Activated CD4-positive, alpha-beta T cell treated with anti-CD3 and anti-CD28 coated beads, Interleukin-2, Interleukin-4, amounts not matched to agents 100 ng/mL and 50 ng/mL, durations not matched to agents 16 hours and 8 hours (primary cell): Measurements from ENCODE around the gene ZNF700.
"Not testable (repeated sequence)": the region's sequence is repeated elsewhere in the genome, so short reads cannot be mapped to it uniquely, and the experiment has no call there.

Experiments
- DNase-seq: peaks from one replicate; pipeline ENCODE4 v3.0.0-alpha.2; 2020; ENCODE audit warnings: low spot score

Gene ZNF700

DNA sequence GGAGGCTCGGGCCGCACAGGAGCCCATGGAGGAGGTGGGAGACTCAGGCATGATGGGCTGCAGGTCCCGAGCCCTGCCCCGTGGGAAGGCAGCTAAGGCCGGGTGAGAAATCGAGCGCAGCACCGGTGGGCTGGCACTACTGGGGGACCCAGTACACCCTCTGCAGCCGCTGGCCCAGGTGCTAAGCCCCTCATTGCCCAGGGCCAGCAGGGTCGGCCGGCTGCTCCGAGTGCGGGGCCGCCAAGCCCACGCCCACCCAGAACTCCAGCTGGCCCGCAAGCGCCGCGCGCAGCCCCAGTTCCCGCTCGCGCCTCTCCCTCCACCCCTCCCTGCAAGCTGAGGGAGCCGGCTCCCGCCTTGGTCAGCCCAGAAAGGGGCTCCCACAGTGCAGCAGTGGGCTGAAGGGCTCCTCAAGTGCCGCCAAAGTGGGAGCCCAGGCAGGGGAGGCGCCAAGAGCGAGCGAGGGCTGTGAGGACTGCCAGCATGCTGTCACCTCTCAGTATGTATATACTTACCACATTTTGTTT is 16.5 kb downstream of the ZNF700 start:
- not testable (repeated sequence) for DNase-seq

DNA sequence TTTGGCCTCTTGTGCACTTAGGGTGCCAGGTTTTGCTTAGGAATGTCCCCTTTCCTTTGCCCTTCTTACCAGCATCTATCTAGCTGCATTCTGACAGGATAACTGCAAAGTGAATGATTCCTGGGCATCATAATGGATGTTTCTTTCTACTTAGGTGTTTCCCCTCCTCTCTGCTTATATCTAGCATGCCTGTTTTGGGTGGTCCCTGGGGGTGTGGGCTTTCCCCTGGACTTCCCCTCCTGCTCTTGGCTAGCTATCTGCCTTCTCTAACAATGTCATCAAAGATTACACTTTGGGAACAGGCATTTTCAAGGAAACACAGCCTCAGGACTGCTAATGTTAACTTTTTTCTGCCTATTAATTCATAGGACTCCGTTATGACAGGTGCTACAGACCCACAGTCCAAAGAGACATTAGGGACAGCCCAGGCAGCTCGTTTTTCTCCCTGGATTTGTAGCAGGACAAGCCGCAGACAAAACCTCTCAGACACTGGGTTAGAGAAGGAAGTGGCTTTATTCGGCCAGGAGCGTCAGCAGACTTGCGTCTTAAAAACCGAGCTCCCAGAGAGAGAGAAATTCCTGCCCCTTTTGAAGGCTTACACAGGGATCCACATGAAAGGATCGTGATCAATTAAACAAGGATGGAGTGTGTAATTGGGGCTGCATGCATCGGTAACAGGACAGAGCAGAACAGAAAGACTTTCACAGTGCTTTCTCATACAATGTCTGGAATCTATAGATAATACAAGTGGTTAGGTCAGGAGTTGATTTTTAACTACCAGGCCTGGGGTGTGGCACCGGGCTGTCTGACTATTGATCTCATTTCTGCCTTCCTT is 17.3 kb downstream of the ZNF700 start:
- DNase-seq = no peak

DNA sequence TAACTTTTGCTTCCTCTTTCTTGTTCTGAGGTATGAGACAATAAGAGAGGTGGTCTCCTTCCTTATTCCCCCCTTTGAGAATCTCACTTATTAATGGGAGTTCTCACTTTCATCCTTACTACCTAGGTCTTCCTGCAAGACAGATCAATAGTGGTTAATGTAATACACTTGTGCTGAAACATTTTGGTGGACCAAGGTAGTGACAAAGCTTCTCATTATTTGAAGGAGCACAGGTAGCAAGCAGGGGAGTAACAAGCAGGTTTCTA is 17.9 kb downstream of the ZNF700 start:
- no peak for DNase-seq

DNA sequence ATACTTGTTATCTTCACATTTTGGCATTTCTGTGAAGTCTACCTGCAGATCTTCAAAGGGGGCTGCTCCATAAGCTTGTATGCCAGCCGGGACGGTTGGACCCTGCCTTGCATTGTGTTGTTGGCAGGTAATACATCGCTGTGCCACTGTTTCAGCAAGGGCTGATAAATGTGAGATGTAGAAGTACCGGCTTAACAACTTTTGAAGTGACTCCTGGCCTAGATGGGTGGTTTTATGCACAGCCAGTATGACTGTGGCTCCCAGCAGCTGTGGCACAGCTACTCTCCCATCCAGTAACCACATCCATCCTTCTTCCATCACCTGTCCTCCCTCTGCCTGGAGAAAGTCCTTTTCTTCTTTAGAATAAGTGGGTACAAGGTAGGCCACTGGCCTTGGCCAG is 19.7 kb downstream of the ZNF700 start:
- DNase-seq = no peak

DNA sequence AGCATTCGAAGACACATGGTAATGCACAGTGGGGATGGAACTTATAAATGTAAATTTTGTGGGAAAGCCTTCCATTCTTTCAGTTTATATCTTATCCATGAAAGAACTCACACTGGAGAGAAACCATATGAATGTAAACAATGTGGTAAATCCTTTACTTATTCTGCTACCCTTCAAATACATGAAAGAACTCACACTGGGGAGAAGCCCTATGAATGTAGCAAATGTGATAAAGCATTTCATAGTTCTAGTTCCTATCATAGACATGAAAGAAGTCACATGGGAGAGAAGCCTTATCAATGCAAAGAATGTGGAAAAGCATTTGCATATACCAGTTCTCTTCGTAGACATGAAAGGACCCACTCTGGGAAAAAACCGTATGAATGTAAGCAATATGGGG is 23.7 kb downstream of the ZNF700 start:
- no peak for DNase-seq

DNA sequence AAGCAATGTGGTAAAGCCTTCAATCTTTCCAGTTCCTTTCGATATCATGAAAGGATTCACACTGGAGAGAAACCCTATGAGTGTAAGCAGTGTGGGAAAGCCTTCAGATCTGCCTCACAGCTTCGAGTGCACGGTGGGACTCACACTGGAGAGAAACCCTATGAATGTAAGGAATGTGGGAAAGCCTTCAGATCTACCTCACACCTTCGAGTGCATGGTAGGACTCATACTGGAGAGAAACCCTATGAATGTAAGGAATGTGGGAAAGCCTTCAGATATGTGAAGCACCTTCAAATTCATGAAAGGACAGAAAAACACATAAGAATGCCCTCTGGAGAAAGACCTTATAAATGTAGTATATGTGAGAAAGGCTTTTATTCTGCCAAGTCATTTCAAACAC is 24.3 kb downstream of the ZNF700 start:
- no peak for DNase-seq

DNA sequence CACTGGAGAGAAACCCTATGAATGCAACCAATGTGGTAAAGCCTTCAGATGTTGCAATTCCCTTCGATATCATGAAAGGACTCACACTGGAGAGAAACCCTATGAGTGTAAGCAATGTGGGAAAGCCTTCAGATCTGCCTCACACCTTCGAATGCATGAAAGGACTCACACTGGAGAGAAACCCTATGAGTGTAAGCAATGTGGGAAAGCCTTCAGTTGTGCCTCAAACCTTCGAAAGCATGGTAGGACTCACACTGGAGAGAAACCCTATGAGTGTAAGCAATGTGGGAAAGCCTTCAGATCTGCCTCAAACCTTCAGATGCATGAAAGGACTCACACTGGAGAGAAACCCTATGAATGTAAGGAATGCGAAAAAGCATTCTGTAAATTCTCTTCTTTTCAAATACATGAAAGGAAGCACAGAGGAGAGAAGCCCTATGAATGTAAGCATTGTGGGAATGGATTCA is 24.7 kb downstream of the ZNF700 start:
- not testable (repeated sequence) for DNase-seq

DNA sequence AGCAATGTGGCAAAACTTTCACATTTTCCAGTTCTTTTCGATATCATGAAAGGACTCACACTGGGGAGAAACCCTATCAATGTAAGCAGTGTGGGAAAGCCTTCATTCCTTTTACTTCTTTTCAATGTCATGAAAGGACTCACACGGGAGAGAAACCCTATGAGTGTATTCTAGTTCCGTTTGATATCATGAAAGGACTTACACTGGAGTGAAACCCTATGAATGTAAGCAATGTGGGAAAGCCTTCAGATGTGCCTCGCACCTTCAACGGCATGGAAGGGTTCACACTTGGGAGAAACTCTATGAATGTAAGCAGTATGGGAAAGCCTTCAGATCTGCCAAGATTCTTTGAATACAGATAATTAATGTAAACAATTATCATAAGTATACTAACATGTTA is 25.4 kb downstream of the ZNF700 start:
- DNase-seq = no peak

DNA sequence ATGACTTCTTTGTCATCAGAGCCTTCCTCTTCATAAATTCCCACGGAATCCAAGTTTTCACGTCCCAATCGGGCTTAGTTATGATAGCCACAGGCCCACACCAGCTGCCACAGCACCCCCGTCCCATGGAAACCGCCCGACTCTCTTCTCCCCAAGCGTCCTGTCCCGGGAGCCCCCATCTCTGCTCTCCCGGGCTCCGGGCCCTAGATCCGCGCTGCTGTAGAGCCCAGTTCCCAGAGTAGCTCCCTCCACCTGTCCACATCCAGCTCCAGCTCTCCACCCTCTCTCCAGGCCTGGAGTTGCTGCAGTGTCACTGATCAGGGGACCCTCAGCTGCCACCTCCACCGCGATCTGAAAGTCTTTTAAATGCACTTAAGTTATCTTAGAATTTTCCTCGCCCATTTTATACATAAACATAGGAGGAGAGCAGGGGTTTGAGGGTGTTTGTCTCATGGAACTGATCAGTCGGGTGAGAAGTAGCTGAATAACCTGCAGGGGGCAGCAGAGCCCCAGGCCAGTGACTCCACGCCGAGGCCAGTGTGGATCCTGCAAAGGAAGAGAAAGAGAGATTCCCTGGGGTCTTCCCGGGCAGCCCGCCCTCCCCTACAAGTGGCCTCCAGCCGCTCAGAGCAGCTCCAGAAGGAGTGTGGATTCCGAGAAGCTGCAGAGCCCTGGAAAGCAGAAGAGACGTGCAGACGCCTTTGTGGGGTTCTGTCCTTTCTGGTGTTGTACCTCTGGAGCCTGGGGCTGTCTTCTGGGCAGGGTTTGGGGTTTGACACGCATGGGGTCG is 38.9 kb downstream of the ZNF700 start:
- peak; percentile 57 for DNase-seq

DNA sequence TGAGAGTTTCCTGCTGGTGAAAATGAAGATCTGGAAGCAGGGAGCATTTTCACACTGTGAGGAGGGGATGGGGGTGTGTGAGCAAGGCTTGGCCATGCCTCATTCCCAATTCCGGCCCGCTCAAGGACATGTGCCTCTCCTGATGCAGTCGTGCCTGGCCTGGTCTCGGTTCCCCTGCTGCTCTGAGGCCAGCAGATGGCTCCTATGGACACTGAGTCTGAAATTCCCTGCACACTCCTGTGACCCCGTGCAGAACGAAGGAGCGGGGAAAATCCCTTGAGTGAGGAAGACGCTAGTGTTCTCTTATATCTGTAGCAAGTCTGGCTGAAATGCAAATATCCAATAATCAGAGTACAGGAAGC is 39.6 kb downstream of the ZNF700 start:
- no peak for DNase-seq

DNA sequence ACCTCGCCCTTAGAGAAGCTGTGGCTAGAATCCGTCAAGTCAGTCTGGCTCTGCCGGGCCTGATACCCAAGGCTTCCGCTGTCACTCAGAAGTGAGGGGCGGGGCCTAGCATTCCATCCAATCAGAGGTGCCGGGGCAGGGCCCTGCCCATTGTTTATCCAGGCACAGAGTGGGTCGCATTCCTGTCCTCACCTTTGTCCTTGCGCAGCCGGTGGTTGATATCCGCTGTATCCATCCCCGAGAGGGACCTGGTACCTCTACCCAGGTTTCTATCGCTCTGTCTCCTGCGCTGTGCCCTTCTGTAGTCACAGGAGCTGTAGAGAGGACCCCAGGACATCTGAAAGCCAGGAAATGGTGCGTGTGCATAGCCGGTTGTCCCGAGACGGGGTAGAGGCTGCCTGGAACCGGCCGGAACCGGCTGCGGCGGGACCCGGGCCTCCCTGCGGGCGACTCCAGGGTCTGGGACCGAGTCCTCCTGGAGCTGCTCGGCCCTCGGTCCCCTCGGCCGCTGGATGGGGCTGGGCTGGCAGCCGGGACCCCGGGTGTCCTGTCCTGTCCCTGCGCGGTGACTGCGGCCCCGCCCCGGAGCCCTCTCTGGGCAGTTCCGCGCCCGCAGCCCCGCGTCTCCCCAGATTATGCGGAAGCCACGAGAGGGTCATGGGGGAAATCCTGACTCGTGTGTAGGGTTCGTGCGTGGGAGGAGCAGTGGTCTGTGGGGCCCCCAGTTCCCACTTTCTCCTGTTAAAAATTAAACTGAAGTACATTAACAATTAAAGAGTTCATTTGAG is 40.1 kb downstream of the ZNF700 start, which contains the start of gene ZNF763:
TSS of gene ZNF763 (plus strand) at position 183 of the 788 bp plus-strand sequence. CDS start at position 352, 169 bp downstream.
- DNase-seq = peak; percentile 72

DNA sequence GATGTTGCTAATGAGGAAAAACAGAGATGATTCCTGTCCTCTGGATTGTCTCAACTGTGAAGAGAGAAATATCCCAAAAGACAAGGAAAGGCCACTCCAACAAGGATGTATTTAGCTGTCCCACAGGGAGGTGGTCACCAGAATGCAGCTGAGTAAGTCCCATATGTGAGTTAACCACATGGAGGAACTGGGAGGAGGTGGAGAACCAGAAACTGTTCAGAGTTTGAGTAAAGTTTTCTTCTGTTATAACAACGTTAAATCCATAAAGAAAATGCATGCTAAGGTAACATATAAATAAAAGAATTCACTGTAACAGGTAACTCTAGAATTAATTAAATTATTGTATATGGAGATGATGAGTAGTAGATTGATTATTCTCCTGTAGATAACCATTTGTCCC is 45.3 kb downstream of the ZNF700 start:
- DNase-seq = no peak

DNA sequence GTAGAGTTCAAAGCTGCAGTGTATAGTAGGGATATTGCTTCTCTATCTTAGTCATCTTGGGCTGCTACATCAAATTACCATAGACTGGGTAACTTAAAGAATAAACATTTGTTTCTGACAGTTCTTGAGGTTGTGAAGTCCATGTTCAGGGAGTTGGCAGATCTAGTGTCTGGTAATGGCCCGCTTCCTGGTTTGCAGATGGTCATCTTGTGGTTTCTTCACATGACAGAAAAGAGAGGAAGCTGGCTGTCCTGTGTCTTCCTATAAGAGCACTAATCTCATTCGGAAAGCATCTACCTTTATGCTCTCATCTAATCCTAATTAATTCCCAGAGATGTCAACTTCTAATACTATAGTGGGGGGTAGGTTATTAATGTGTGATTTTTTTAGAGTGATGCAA is 46.1 kb downstream of the ZNF700 start:
- no peak for DNase-seq

DNA sequence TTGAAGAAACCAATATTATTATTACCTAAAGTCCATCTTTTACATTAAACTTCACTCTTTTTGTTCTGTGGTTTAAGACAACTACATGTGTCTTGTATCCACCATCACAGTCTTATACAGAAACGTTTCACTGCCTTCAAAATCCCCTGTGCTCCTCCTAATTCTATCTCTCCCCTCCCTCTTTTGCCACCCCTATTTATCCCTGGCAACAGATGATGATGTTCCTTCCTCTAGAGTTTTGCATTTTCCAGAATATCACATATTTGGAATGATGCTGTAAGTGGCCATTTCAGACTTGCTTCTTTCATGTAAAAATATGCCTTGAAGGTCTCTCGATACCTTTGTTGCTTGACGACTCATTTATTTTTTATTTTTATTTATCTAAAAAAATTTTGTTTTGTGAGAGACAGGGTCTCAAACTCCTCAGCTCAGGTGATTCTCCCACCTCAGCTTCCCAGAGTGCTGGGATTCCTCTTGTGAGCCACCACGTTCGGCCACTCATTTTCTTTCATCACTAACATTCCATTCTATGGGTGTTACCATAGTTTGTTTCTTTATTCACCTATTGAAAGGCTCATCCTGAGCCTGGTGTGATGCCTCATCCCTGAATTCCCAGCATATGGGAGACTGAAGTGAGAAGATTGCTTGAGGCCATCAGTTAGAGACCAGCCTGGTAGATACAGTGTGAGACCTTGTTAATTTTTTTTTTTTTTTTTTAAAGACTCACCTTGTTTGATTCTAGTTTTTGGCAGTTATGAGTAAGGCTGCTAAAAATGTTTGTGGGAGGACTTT is 48.3 kb downstream of the ZNF700 start:
- no peak for DNase-seq

DNA sequence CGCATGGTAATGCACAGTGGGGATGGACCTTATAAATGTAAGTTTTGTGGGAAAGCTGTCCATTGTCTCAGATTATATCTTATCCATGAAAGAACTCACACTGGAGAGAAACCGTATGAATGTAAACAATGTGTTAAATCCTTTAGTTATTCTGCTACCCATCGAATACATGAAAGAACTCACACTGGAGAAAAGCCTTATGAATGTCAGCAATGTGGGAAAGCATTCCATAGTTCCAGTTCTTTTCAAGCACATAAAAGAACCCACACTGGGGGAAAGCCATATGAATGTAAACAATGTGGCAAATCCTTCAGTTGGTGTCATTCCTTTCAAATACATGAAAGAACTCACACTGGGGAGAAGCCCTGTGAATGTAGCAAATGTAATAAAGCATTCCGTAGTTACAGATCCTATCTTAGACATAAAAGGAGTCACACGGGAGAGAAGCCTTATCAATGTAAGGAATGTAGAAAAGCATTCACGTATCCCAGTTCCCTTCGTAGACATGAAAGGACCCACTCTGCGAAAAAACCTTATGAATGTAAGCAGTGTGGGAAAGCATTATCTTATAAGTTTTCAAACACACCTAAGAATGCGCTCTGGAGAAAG is 53.7 kb downstream of the ZNF700 start:
- no peak for DNase-seq

DNA sequence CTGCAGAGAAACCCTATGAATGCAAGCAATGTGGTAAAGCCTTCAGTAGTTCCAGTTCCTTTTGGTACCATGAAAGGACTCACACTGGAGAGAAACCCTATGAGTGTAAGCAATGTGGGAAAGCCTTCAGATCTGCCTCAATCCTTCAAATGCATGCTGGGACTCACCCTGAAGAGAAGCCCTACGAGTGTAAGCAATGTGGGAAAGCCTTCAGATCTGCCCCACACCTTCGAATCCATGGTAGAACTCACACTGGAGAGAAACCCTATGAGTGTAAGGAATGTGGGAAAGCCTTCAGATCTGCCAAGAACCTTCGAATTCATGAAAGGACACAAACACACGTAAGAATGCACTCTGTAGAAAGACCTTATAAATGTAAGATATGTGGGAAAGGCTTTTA is 54.6 kb downstream of the ZNF700 start:
- DNase-seq = no peak

DNA sequence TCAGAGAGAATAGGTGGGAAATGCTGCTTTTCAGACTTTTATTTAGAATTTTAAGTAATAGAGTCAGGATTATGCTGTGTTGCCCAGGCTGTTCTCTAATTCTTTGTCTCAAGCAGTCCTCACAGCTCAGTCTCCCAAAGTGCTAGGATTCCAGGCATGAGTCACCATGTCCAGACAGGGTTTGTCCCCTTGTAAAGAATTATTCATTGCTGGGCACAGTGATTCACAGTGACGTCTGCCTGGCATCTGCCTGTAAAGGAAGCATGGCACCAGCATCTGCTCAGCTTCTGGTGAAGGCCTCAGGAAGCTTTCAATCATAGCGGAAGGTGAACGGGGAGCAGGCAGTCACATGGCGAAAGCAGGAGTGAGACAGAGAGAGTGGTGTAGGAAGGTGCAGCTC is 57.6 kb downstream of the ZNF700 start:
- no peak for DNase-seq

DNA sequence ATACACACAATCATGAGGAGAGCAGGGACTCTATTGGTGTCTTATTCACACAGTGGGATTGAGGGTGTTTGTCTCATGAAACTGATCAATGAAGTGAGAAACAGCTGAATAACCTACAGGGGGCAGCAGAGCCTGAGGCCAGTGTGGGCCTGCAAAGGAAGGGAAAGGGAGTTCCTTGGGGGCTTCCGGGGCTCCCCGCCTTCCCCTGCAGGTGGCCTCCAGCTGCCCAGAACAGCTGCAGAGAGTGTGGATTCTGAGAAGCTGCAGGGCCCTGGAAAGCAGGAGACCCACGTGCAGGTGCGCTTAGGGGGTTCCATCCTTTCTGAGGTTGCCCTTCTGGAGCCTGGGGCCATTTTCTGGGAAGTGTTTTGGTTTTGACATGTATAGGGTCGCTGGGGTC is 60.1 kb downstream of the ZNF700 start:
- DNase-seq = no peak

DNA sequence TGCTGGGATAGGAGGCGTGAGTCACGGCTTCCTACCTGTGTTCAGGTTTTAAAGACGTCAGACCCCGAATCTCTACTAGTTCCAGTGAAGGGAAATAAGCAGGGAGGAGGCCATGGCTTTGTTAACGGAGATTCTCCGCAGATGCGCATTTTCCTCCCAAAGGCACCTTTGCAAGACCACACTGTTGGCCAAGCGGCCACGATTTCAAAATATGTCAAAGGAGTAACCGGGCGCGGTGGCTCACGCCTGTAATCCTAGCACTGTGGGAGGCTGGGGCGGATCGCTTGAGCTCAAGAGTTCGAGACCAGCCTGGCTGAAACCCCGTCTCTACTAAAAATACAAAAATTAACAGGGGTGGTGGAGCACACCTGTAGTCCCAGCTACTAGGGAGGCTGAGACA is 61.8 kb downstream of the ZNF700 start:
- no peak for DNase-seq

DNA sequence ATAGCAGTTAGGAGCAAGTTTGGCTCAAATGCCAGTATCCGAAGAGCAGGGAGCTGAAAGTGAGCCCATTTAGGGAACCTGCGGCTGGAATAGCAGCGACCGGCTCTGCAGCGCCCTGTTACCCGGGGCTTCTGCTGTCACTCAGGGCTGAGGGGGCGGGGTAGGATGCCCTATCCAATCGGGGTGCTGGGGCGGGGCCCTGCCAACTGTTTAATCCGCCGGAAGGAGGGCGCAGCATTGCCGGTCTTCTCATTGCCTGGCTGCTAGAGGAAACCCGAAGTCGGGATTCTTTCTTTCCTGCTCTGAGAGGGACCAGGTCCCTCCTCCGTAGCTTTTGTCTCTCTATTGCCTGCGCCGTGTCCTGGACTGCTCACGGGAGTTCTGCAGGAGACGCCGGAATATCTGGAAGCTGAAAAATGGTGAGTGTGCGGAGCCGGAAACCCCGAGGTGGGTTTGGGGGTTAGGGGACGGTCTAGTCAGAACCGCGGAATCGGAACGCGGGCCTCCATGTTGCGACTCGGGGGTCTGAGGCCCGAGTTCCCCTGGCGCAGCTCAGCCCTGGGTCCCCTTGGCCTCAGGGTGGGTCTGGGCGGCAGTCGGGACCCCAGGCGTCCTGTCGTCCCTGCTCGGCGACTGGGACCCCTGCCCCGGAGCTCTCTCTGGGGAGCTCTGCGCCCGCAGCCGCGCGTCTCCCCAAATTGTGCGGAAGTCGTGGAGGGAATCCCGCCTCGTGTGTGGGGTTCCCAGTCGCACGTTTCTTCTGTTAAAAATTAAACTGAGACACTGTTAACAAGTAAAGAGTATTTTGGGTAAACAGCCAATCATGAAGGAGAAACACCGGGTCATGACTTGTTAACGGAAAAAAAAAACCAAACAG is 62.7 kb downstream of the ZNF700 start:
- peak; percentile 92 for DNase-seq
